B cell (primary cell): ENCODE data around the gene TRMT11.

Experiments used
- CTCF ChIP-seq: fragments of 200-600 bp; IDR thresholded peaks from one replicate; pipeline ENCODE4 v1.8.0; 2022; ENCODE audit warnings: antibody characterized with exemption, mild to moderate bottlenecking
- EZH2 ChIP-seq: IDR thresholded peaks from 2 replicates; pipeline ENCODE4 v1.6.1; 2012; ENCODE audit warnings: borderline replicate concordance, low read depth, mild to moderate bottlenecking, moderate library complexity, low read length; ENCODE audit not compliant: insufficient read depth, poor library complexity, severe bottlenecking

- no peak for TF ChIP-seq CTCF
- no peak for TF ChIP-seq EZH2
Measured at GRCh38 chr6:125952764-125953501, 33.4 kb upstream of the TRMT11 start.
